Non-pigmented ciliary epithelial cell (primary cell): ENCODE results near the gene SLC22A12.
"Not testable (repeated sequence)": the region's sequence is repeated elsewhere in the genome, so short reads cannot be mapped to it uniquely, and the experiment has no call there.

Source experiments
- DNase-seq: peaks from one replicate; pipeline ENCODE4 v3.0.0-alpha.2; 2010; ENCODE audit warnings: low read depth

Gene SLC22A12

GRCh38 chr11:64585150-64585549, 5.9 kb upstream of the SLC22A12 start:
- no peak for DNase-seq

GRCh38 chr11:64586366-64586765, 4.7 kb upstream of the SLC22A12 start:
- no peak for DNase-seq

- no peak for DNase-seq
Measured at GRCh38 chr11:64588701-64589100, 2.3 kb upstream of the SLC22A12 start.

GRCh38 chr11:64591257-64592233, 525 bp downstream of the SLC22A12 start:
- DNase-seq, result no peak

- DNase-seq, result no peak
Measured at GRCh38 chr11:64592234-64592615, 1.2 kb downstream of the SLC22A12 start.

GRCh38 chr11:64592656-64593055, 1.6 kb downstream of the SLC22A12 start:
- DNase-seq, result no peak

GRCh38 chr11:64593156-64594105, 2.4 kb downstream of the SLC22A12 start:
- no peak for DNase-seq

GRCh38 chr11:64594159-64594939, 3.3 kb downstream of the SLC22A12 start:
- no peak for DNase-seq

- DNase-seq, result not testable (repeated sequence)
Measured at GRCh38 chr11:64595922-64596321, 4.9 kb downstream of the SLC22A12 start.

- no peak for DNase-seq
Measured at GRCh38 chr11:64597671-64598101, 6.7 kb downstream of the SLC22A12 start.

- no peak for DNase-seq
Measured at GRCh38 chr11:64598106-64598796, 7.2 kb downstream of the SLC22A12 start.

- no peak for DNase-seq
Measured at GRCh38 chr11:64598797-64599697, 8.0 kb downstream of the SLC22A12 start.

- DNase-seq, result no peak
Measured at GRCh38 chr11:64599698-64600211, 8.7 kb downstream of the SLC22A12 start.

GRCh38 chr11:64600281-64600992, 9.4 kb downstream of the SLC22A12 start:
- no peak for DNase-seq

GRCh38 chr11:64601605-64602465, 10.8 kb downstream of the SLC22A12 start:
- DNase-seq, result no peak

GRCh38 chr11:64602466-64603070, 11.5 kb downstream of the SLC22A12 start:
- no peak for DNase-seq

GRCh38 chr11:64603411-64604110, 12.5 kb downstream of the SLC22A12 start:
- DNase-seq, result no peak
